Measurements from ENCODE around the gene CHCHD6.

Gene CHCHD6

DNA sequence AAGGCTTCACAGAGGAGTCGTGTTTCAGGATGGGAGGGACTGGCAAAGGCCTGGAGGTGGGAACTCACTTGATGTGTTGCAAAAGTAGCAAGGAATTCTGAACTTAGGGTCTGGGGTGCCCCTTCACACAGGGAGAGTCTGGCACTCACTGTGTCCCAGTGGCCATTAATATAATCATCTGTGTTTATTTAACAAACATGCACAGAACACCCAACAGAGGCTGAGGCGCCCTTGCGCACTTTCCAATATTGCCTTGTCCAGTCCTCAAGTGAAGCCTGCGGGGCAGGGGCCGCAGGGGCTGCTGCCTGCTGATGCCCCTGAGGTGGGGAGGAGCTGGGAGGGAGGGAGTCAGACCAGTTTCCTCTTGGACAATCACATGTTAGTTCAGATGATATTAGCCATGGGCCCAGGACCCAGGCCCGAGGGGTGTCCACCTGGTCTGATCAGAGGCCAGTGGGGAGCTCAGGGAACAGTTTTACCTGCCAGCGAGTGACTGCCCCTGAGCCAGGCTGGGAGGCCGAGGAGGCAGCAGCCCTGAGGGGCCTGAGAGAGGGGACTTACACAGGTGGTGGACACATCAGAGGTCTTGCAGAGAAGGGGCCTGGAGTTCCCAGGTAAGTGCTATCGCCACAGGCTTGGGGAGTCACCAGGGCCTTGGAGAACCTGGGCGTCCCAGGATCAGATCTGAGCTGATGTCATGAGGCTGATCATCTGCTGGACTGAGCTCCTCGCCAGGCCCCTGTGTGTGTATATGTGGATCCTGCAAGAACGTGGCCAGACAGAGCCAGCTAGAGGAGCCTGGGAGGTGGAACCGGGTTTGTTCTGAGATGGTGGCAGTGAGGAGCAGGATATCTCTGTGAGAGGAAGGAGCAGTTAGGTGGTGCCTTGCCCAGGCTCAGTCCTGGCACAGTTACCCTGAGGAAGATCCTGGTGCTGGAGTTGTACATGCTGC, 35.3 kb upstream of the CHCHD6 start:
- no peak for DNase-seq

- no peak for DNase-seq
Measured at GRCh38 chr3:126671521-126671920, 32.5 kb upstream of the CHCHD6 start.

GRCh38 chr3:126672340-126672739, 31.7 kb upstream of the CHCHD6 start:
- DNase-seq, result no peak

DNA sequence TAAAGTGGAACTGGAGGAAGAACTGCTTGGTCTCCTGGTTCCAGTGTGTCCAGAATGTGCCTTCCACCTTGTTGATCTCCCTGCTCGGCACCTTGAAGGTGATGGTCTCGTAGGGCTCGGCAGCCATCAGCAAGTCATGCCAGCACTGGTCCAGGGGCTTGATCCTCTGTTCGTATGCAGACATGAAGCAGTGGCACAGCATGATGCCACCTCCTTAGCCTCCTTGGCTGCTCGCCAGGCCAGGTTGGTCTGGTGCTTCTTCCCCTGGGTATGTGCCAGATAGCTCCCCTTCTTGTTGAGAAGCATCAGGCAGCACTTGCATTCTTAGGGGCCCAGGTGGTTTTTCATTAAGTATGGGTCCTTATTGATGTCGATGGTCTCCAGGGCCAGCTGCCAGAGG, 31.3 kb upstream of the CHCHD6 start:
- no peak for DNase-seq

DNA sequence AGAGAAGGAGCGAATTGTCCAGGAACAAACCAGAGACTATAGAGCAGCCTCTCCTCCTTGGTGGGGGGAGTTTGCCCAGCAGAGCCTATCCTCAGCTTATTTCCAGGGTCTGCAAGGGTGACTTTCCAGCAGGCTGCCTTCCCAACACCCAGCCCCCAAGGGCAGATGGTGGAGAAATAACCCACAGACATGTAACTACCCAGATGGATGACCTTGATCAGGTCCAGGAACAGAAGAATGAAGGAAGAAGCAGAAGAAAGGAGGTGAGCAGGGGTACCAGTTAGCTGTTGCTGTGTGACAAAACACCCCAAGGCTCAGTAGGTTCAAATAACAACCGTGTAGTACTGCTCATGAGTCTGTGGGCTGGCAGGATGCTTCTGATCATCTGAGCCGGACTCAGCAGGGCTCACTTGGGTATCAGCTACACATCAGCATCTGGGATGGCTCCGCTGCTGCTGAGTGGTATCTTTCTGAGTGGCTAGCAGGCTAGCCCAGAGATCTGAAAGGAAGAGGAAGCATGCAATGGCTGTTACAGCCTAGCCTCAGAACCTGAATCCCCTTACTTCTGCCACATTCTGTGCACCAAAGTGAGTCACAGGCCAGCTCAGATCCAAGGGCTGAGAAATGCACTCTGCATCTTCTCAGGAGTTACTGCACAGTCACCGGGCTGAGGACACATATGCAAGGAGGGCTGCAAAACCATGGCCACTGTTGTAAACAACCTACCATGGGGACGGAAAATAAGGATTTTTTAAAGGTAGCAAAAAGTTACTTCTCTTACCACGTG, 26.9 kb upstream of the CHCHD6 start:
- no peak for DNase-seq

GRCh38 chr3:126677862-126678503, 26.1 kb upstream of the CHCHD6 start:
- DNase-seq, result no peak

DNA sequence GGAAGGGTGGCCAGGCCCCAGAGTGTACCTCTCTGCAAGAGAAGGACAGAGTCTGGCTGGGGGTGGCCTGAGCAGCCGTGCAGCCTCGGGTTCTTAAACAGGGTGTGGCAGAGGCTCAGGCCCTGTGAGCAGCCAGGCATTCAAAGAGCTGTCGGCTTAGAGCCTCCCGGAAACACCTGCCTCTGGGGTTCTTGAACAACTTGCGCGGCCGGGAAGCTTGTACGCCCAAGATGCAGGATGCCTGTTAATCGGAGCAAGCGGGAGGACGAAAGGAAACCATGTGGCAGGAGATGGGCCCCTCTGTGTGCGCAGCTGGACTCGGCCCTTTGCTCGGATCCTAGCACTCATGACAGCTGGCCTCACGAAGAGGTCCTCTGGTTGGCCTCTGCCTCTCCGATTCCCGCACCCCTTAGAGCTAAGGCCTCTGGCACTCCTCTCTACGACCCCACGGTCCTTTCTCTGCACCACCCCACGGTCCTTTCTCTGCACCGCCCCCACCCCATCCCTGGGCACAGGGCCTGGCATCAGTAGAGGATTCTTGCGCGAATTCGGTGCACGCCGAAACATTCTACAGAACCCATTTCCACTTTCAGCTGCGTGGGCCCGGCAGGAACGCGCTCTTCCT, 25.2 kb upstream of the CHCHD6 start:
- DNase-seq, result no peak

- peak; percentile 79 for DNase-seq
Measured at GRCh38 chr3:126679318-126679751, 24.7 kb upstream of the CHCHD6 start.

DNA sequence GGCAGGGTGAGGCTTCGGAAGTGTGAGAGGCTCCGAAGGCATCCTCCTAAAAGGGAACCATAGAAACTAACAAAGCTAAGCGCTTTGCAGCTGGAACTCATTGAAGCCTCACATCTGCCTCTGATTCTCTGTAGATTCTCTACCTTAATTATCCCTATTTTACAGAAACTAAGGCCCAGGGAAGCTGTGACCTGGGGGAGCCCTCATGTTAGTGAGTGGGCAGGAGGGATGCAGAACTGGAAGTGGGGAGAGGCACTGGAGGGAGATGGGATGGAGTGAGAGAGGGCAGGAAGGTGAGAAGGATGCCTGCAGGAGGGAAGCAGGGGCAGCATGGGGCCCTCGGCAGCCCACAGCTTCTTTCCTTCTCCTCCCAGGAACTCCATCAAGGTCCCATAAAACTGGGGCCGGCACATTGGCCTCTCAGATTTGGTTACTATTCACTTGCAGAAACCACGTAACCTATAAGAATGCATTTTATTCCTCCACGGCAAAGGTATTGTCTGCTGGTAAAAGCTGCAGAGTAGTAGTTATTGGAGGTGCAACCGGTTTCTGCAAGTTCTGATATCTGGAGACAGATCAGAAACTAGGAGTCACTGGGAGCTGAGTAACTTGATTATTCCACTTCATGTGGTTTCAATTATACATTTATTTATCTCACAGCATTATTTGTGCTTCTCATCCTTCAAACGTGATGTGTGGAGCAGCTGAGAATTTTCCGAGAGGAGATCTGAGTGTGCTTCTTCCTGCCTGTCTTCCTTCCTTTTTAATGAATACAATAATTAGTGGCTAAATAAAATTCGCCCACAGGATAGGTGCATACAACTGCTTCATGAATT, 24.0 kb upstream of the CHCHD6 start:
- DNase-seq, result no peak

GRCh38 chr3:126680667-126681055, 23.4 kb upstream of the CHCHD6 start:
- DNase-seq, result no peak

DNA sequence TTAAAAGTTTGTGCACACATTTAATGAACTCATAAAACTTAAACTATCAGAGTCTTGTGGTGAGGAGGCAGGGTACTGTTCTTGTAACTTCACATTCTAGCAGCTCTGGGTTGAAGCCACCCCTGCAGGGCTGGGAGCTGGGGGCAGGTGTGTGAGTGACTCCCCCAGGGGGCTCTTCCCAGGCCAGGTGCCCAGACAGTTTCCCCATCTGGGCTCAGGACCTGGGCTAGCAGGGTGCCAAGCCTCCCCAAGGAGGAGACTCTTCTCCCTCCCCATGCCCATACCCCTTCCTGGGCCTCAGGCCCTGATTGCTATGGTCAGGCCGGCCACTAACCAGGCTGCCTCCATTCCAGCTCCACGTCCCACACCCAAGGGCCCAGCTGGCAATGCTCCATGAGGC, 22.0 kb upstream of the CHCHD6 start:
- DNase-seq, result no peak

DNA sequence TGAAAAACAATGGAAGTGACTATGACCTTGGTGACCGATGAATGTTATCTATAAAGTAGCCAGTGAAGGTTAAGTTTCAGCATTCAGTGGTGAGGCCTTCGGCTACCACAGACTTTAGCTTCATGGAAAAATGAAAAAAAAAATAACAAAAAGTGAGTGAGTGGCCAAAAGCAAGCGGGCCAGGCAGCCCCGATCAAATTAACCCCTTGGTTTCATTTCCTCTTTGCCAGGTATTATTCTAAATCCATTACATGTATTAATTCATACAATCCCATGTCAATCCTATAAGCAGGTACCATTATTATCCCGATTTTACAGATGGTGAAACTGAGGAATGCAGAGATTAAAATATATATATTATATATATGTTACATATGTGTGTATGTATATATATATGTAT, 21.0 kb upstream of the CHCHD6 start:
- DNase-seq, result no peak

GRCh38 chr3:126684218-126684751, 19.8 kb upstream of the CHCHD6 start:
- peak; percentile 29 for DNase-seq

- DNase-seq, result no peak
Measured at GRCh38 chr3:126685021-126685420, 19.0 kb upstream of the CHCHD6 start.

- DNase-seq, result no peak
Measured at GRCh38 chr3:126685493-126685892, 18.5 kb upstream of the CHCHD6 start.

GRCh38 chr3:126691765-126692164, 12.3 kb upstream of the CHCHD6 start:
- no peak for DNase-seq

GRCh38 chr3:126692858-126693257, 11.2 kb upstream of the CHCHD6 start:
- DNase-seq, result no peak

- DNase-seq, result no peak
Measured at GRCh38 chr3:126693921-126694320, 10.1 kb upstream of the CHCHD6 start.

- DNase-seq, result no peak
Measured at GRCh38 chr3:126696701-126697267, 7.3 kb upstream of the CHCHD6 start.

- DNase-seq, result no peak
Measured at GRCh38 chr3:126699011-126699410, 5.0 kb upstream of the CHCHD6 start.

DNA sequence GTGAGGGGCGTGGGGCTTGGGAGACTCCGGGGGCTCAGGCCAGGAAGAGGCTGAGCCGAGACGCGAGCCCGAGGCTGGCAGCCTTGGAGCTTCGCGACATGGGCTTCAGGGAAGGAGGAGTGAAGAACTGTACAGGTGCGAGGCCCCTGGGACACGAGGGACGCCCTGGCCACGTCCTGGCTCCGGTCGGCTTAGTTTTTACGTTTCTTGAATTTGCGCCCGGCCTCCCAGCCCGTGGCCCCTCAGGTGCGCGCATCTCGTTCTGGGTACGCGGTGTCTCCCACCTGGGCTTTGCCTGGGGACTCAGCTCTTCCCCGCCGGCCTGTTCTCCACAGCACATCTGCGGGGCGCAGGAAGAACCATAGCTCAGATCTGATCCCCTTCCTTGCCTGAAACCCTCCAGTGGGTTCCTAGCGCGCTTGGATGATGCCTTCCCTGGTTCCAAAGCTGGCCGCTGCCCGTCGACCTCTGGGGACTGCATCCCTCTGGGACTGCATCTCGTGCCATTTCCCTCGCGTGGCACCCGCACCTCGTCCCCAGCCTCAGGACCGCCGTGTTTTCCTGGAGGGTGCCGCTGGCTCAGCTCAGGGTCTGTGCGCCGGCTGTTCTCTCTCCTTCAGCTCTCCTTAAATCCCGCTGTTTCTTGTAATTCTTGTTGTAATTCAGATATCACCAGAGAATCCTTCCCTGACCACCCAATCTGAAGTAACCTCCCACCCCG, 614 bp downstream of the CHCHD6 start:
- no peak for DNase-seq

All from NCI-H1694 (cell line).